ENCODE results near the gene ELP1.

GRCh38 chr9:108910402-108910801 is 23.5 kb downstream of the ELP1 start:
- TF ChIP-seq CREB1 (IDR thresholded peaks at IDR 0.05; ENCODE audit: low read depth), result no peak
- no peak for TF ChIP-seq RAD21 (IDR thresholded peaks at IDR 0.05; ENCODE audit: low read depth)
- no peak for TF ChIP-seq MAX (IDR thresholded peaks at IDR 0.05)
